Stimulated activated CD8-positive, alpha-beta memory T cell treated with anti-CD3 and anti-CD28 coated beads, Interleukin-7, amount 100 ng/mL, for 48 hours (primary cell): ENCODE results near the gene GAS6.

Experiments
- DNase-seq, 2 donors: peaks; one replicate each; pipeline ENCODE4 v3.0.0-alpha.2; 2020; ENCODE audit warnings: low read depth in 1 of 2; ENCODE audit errors: extremely low read depth in 1 of 2

GAS6 gene

GRCh38 chr13:113888701-113889330, 24.9 kb upstream of the GAS6 start:
- no peak for DNase-seq

DNA sequence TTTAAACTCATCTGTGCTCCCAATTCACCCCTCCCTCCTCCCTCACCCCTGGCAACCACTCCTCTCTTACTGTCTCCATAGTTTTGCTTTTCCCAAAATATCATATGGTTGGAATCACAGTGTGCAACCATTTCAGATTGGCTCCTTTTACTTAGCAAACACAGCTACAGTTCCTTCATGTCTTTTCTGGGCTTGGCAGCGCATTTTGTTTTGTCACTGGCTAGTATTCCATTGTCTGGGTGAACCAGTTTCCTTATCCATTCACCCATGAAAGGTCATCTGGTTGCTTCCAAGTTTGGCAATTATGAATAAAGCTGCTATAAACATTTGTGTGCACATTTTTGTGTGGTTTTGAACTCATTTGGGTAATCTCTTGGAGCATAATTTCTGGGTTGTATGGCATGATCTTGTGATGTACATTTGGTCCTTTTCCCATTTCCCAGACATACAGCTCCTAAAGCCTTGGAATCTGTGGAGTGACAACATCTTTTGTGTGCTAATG, 23.9 kb upstream of the GAS6 start:
- DNase-seq, result no peak

DNA sequence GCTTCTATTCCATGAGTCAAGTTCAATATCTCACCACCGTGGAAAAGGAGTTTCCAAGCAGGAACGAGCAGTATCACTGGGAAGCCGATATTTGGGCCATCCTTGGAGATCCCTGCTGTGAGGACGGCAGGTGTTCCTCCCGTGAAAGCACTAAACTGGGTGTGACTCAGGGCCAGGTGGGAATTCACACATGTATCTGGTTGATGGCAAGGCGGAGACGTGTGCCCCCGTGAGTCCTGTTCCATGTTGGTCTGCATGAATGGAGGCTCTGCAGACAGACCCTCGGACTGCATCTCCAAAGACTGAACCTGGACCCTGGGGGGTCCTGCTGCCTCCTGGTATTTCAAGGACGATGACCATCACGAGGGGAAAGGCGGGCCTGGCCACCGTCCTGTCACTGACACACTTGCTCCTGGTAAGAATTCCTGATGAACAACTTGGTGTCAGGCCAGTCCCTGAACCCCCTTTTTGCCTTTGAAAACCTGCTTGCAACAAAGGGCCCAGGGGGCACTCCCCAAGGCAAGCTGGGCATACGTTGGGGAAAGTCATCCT, 22.8 kb upstream of the GAS6 start:
- no peak for DNase-seq

GRCh38 chr13:113884821-113885220, 20.9 kb upstream of the GAS6 start:
- DNase-seq, result no peak

DNA sequence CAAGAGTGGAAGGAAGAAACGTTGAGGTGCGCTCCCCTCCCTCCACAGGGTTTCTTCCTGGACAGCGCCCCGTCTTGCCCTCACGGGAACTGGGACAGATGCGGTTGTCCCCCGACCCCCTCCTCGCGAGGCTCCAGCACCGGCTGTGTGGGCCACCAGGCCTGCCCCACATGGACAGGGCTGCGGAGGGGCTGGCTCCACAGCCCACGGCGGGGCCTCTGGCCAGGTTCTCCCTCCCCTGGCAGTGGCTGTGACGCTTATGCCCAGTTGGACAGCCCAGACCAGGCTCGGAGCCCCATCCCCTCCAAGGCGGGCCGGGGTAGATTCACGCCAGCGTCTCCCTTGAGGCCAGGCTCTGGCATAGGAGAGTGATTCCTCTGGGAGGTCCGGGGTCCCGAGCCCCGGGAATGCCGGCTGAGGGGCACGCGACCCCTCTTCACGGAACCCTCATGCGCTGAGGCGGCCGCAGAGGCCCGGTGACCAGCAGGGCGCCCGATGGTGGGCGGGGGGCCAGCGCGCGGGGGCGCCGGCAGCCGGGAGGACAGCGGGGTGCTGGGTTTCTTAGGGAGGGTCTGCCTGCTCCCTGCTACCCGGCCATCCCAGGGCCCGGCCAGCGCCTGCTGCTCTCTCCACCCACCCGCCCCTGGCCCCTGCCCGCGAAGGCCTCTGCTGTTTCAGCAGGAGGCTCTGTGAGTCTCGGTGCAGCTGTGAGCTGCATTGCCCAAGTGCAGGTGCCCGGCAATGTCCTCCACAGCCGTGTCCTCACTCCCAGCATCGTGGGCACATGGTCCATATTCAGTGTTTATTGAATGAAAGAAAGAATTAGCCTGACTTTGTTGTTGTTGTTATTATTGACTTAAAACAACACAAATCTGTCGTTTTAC, 20.3 kb upstream of the GAS6 start:
- no peak for DNase-seq

GRCh38 chr13:113883314-113883811, 19.5 kb upstream of the GAS6 start:
- DNase-seq, result no peak

GRCh38 chr13:113882716-113883115, 18.8 kb upstream of the GAS6 start:
- no peak for DNase-seq

DNA sequence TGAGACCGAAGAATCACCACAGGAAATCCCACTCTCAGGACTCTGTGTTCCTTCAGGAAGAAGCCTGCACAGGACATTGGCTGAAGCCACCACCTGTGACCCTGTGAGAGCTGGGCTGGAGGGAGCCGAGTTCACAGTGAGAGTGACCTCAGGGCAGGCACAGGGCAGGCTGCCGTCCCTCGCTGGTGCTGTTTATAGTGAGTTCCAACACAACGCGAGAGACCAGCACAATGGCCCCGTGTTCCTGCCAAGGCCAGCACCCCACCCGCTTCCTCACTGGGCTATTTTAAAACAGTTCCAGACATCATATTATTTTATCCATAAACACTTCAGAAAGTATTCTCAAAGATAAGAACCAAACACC, 18.4 kb upstream of the GAS6 start:
- DNase-seq, result no peak

DNA sequence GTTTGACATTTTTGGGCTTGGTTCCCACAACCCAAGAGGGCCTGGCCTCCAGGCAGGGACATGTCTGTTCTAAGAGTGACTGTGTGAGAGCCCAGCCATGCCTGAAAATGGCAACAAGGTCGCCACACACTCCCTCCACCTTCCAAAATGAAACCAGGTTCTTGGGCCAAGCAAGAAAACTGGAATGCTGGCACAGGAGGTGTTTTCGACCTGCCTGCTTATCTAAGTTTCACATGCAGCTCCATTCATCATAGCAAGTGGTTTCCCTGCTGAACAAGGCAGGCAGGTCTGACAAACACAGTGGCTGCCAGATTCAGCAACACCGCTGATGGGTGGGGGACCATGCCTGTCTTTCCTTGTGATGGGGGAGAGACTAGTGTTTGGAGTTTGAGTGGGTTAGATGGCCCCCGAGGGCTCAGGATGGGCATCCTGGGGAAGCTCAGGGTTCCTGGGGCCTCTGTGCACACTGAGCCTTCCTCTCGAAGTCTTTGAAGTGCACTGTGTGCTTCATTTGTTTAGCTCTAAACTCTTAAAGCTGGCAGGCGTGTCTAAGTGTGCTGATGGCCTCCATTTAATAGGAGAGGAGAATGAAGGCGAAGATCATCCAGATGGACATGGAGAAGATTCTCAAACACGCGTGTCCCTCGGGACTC, 17.9 kb upstream of the GAS6 start:
- DNase-seq, result no peak

GRCh38 chr13:113880651-113881611, 17.1 kb upstream of the GAS6 start:
- DNase-seq, result no peak

DNA sequence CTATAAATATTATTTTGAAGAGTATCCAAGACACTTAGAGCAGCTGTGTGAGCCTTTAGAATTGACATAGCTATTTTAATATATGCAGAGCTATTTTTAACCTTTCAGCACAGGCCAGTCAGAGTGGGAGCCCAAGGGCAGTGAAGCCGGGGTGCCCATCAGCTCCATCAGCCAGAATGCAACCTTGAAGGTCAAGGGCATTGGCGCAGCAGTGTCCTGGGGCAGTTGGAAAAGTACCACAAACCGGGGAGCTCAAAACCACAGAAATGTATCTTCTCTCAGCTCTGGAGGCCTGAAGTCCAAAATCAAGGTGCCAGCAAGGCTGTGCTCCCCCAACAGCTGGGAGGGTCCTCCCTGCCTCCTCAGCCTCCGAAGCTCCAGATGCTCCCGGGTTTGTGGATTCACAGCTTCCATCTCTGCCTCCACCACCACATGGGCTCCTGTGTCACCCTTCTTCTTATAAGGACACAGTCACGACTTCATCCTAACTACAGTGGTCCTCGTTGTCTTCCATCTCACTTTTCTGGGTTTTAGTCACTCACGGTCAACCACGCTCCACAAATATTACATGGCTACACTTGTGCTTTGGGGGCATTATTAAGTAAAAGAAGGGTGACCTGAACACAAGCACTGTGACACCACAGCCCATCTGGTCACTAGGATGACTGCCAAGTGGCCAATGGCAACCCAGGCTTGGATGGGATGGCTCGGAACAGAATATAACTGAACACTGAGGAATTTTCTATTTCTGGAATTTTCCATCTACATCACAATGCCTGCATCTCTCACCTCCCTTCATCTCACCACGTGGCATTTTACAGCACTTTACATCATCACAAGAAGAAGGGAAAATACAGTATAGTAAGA, 15.9 kb upstream of the GAS6 start:
- no peak for DNase-seq

- DNase-seq, result no peak
Observed at GRCh38 chr13:113879017-113879416, 15.1 kb upstream of the GAS6 start.

GRCh38 chr13:113877149-113877990, 13.5 kb upstream of the GAS6 start:
- DNase-seq, result no peak

- no peak for DNase-seq
Observed at GRCh38 chr13:113876346-113877148, 12.7 kb upstream of the GAS6 start.

- no peak for DNase-seq
Observed at GRCh38 chr13:113875837-113876281, 12.0 kb upstream of the GAS6 start.

DNA sequence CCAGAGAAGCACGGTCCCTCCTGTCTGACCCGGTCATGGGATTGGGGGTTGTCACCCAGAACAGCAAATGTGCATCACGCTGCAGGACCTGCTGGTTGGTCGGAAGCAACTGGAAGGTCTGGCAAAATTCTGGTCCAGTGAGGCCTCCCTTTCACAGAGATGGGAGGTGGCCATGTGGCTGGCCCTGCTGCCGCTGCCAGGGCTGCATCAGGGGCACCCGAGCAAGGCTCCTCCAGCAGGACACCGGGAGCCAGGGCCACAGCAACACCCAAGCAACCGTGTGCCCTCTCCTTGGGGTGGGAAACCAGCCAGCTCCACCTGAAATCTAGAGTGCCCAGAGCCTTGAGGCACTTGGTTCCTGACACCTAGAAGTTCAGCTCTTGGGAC, 11.5 kb upstream of the GAS6 start:
- DNase-seq, result no peak
